ENCODE measurements around the gene SLC25A18.
"Not testable (repeated sequence)": the region's sequence is repeated elsewhere in the genome, so short reads cannot be mapped to it uniquely, and the experiment has no call there.

SLC25A18 gene

DNA sequence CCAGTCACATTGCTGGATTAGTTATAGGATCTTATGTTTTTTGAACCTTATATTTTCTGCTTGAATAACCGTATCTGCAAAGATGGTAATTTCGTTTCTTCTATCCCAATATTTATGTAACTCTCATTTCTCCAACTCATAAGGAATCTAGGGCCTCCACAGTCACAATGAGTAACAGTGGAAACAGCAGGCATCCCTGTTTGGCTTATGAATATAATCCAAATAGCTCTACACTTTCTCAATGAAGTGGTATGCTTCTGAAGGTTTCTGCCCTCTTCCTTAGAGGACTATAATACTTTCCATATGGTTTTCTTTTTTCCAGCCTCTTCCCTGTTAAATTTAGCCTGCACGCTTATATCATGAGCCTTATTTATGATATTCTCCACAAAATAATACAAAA is 48.8 kb downstream of the SLC25A18 start:
- no peak for DNase-seq

DNA sequence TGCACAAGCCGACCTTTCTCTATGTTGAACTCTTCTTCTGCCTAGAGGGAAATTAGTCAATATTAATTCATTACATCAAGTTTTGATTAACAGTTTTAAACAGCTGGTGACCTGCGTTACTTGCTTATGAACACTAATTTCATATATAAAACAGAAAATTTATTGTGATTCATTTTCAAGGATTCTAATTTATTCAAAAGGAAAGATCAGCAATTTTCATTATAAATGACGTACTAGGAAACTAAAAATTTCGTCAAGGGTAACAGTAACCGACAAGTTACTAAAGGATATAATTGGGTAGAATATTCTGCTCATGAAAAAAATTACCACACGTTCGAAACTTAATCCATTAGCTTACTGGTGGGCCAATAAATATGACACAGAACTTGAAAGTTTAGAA is 50.0 kb downstream of the SLC25A18 start:
- no peak for DNase-seq

DNA sequence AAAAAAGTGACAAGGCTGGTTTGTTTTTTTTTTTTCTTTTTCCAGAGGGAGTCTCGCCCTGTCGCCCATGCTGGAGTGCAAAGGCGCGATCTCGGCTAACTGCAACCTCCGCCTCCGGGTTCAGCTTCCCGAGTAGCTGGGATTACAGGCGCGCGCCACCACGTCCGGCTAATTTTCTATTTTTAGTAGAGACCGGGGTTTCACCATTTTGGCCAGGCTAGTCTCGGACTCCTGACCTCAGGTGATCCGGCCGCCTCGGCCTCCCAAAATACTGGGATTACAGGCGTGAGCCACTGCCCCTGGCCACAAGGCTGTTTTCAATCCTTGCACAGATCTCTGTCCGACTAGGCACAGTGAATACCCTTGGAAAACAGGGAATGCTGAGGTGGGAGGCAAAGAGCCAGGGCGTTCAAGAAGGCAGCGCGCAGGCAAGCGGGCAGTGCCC is 64.7 kb downstream of the SLC25A18 start:
- peak; percentile 7 for DNase-seq

DNA sequence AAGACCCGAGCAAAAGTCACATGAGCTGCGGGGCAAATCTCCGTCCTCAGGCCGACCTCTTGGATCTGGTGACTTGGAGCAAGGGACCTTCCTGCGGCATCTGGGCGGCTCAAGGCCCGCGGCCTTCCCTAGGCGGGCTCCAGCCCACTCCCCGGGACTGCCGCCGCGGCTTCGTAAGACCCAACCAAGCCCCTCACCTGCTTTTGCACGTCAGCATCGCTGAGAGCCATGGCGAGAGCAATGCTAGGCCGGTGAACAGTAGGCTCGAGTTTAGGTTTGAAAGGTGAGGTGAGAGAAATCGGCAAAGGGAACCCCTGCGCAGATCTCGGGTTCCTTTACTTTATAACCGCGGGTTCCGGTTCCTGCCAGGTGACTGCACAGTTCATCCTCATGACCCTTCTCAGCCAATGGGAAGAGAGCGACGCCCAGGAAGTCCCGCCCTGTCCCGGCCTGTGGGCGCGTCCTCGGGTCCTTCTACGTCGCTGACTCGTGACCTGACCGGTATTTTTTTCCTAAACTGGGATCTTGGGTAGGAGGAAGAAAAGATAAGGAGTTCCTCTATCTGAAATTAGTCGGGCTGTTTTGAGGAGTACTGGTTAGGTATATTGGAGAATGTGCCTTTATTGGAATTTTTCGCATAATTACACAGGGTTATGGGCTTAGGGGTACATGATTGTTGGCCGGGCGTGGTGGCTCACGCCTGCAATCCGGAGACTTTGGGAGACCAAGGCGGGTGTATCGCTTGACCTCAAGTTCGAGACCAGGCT is 65.3 kb downstream of the SLC25A18 start, which contains the start of gene ATP6V1E1:
ATP6V1E1 (minus strand) TSS at position 344 of the 767 bp plus-strand sequence; CDS start at position 230, 114 bp downstream.
- peak; percentile 98 for DNase-seq

DNA sequence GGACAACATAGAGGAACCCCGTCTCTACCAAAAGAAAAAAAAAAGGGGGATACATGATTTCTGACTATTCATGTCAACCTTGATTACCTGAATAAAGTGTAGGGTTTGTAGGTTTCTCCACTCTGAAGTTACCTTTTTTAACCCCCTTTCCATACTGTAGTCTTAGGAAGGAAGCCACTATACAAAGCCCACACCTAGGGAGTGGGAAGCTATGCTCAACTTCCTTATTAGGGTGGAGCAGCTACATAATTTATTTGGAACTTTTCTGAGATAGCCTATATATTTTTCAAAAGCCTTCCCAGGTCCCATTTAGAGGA is 65.8 kb downstream of the SLC25A18 start:
- no peak for DNase-seq

DNA sequence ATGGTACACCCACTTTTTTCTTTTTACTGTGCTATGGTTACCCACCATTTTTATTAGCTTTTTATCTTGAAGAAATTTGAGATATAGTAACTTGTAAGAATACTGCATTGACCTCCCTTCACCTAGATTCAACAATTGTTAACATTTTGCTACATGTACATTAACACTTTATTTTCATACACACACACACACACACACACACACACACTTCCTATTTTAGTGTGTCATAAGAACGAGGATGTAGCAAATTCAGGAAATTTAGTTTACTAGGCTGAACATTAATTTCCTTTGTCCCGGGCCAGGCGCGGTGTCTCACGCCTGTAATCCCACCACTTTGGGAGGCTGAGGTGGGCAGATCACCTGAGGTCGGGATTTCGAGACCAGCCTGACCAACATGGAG is 66.3 kb downstream of the SLC25A18 start:
- DNase-seq = peak; percentile 73

DNA sequence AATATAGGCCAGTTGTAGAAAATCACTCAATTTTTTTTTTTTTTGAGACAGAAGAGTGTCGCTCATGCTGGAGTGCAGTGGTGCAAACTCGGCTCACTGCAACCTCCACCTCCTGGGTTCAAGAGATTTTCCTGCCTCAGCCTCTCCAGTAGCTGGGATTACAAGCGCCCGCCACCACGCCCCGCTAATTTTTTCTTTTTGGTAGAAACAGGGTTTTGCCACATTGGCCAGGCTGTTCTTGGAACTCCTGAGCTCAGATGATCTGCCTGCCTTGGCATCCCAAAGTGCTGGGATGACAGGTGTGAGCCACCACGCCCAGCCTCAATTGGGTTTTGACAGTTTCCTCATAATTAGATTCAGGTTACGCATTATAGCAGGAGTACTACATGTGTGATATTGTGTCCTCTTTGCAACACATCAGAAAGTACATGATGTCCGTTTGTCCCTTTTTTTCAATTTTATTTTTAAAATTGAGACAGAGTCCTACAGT is 67.8 kb downstream of the SLC25A18 start:
- DNase-seq = no peak

DNA sequence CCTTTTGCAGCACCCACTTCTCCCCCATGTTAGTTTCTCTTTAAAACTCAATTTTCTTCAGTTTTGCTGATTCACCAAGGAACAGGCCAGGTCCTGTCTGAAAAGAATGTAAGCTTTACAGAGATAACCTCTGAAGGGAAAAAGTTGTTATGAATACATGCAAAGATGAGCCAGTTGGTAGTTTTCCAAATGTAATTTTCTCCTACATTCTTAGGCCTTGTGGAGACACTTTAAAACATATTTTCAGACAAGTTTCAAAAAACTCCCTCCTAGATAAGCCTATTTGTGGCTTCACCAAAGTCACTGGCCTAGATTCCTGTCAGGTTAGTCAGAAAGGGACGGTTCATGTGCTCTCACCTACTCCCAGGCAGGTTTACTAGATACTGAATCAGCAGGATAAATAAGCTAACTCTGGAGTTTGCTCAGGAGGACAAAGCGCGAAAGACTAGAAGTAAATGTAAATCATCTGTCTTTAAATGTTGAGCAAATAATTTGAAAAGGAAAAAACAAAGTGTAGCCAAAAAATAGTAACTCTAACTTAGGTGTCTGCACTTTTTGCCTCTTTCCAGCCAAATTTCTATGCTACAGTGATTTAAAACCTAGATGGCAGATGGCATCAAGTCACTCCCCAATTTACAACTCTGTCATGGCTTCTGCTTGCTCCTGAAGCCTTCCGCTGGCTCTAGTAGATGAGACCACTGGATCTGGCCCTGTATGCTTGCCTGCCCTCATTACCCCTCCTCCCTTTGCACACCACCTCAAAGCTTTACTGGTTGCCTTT is 70.1 kb downstream of the SLC25A18 start:
- no peak for DNase-seq

DNA sequence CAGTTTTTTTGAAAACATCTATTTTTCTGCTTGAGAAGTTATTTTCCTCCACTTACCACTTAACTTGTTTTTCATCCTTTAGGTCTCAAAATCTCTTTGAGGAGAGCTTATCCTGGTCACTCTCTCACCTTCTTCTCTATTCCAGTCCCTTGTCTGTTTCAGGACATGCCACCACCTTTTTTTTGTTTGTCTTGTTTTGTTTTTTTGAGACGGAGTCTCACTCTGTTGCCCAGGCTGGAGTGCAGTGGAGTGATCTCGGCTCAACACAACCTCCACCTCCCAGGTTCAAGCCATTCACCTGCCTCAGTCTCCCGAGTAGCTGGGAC is 70.7 kb downstream of the SLC25A18 start:
- DNase-seq = no peak

DNA sequence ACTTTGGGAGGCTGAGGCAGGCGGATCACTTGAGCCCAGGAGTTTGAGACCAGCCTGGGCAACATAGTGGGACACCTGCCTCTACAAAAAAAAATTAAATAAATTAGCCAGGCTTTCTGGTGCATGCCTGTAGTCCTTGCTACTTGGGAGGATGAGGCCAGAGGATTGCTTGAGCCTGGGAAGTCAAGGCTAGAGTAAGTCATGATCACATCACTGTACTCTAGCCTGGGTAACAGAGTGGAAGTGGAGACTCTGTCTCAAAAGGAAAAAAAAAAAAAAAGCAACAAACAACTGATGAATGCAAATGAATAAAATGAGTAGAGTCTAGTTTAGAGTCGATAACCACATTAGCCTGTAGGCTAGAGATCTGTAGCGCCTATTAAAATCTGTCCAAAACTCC is 71.4 kb downstream of the SLC25A18 start:
- no peak for DNase-seq

DNA sequence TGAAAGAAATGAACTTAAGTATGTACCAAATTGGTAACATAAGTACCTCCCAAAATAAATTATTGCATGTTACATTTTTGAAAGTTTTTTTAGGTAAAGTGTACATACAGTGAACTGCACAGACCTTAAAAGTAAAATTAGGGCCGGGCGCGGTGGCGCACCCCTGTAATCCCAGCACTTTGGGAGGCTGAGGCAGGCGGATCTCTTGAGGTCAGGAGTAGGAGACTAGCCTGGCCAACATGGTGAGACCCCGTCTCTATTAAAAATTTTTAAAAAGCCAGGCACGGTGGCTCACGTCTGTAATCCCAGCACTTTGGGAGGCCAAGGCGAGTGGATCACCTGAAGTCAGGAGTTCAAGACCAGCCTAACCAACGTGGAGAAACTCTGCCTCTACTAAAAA is 73.6 kb downstream of the SLC25A18 start:
- DNase-seq = not testable (repeated sequence)

DNA sequence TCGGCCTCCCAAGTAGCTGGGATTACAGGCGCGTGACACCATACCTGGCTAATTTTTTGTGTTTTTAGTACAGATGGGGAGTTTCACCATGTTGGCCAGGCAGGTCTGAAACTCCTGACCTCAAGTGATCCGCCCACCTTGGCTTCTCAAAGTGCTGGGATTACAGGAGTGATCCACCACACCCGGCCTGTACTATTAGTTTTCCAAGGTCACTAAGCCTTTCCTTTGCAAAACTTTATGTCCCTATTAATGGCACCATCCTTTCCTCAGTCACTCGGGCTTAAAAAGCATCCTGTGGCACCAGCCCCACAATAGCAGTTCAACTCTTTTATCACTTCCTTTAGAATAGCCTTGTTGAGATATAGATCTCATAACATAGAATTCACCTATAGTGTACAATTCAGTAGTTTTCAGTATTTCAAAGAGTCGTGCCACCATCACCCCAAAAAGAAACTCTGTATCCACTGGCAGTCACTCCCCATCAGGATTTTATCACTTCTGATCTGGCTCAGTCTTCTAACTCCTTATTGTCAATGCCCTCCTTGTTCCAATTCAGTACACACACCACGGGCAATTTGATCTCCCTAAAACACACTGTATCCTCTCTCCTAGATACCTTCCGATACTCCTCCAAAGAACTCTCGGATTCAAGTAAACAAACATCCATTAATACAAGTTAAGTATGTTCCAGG is 74.3 kb downstream of the SLC25A18 start:
- no peak for DNase-seq

DNA sequence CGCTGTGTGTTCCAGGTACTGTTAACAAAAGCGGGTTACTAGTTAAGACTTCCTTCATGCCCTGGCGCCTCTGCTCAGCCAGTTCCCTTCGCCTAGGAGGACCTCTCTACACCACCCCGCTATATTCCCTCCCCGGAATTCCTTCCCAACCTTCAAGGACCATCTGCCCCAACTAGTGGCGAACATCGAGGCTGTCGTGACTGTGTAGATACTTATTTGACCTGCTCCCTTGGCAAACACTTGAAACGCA is 74.8 kb downstream of the SLC25A18 start:
- no peak for DNase-seq

DNA sequence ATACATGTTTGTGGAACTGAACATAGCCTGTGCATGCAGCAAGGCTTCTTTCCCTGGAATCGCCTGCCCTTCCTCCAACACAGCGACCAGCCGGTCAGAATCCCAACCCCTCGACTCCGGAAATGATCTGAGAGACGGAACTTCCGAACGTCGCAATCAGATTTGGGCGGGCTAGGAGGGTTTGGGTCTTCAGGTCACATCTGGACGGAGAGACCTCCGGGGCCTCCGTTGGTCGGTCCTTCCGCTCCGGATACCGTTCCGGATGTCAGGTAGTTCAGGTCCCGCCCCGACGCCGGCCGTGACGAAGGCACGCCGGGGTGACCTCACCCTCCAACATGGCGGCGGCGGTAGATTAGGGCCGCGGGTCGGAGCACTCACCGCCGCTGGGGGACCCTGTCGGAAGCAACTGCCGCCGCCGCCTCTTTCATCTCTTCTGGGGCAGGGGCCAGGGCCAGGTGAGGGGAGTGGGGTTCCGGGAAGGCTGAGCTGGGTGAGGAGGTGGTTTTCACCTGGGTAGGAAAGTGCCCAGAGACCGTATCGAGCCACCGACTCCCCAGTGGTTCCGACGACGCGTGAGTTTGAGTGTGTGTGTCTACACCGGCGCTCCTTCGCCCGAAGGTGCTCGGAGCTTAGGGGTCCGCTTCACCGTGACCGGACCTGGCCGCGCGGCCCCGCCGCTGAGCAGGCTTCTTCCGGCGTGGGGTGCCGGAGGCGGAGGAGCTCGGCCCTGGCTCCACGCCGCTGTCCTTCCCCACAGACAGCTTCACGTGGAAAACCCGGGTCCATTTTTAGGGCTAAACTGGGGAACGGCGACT is 75.3 kb downstream of the SLC25A18 start, which contains the start of gene BCL2L13:
BCL2L13 (plus strand) TSS at position 326 of the 815 bp plus-strand sequence. CDS start 16,955 bp downstream, outside the sequence.
- DNase-seq = peak; percentile 92

DNA sequence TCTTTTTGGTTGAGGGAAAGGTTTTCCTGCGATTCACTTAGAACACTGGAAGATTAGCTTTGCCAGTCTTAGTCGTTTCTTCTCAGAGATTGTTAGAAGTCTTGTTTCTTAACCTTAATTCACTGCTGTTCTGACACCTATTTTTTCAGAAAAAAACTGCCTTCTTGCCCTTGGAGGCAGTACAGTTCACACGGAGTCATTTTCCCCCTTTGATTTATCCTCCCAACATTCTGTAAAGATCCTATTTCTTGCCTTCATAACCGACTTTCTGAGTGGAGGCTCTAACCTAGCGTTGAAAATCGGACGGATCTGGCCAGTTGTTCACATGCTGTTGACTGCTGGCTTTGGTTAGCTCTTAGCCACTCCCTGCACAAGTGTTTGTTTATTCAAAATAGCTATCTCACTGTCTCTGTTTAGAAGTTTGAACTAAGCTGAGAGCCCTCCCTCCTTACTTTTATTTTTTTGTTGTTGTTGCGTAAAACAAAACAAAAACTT is 76.0 kb downstream of the SLC25A18 start:
- DNase-seq = peak; percentile 60
